ENCODE results near the gene DLG2. TPM values are rescaled to one million over a fixed set of nuclear protein-coding genes. Genes with fewer than 3 reads are reported as not detected.

Gene DLG2
- total and polyA plus RNA-seq, 9 of the 15 experiments (the other 6 are each of a cell fraction or from before 2014, with no cell fraction given) = 0.52 to 1.6 (median 0.95) TPM

DNA sequence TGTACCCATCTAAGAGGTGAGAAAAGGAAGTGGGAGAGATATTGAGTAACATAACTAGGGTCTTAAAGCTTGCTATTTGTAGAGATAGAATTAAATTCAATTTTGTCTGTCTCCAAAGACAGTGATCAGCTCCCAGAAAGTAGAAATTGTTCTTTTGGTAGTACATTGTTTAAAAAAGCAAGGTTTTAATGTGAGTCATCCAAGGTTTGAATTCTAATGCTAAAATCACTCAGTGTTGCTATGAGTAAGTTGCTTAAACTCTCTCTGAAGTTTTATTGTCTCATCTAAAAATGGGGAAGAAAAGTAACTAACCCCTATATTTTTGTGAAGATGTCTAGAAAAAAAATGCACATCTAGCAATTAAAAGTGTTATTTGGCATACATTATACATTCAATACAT is 1336.5 kb downstream of the DLG2 start:
- no peaks in the 10 kb centered on the region for H3K4me1 ChIP-seq (replicated peaks in 1 of 2; ENCODE audit: control insufficient read depth in 2 of 2, insufficient read depth in 2 of 2, low read length in 2 of 2)
- intact Hi-C loops (cut with micrococcal nuclease) (no loop called here), in situ Hi-C loops (cut with MboI) (no loop called here)
- TF ChIP-seq CHD1 (IDR thresholded peaks at IDR 0.05; ENCODE audit: low read length) (no peak), TAF9B (IDR thresholded peaks at IDR 0.05; ENCODE audit: partially characterized antibody) (no peak), ZNF707 (CRISPR knock-in tag; conservative IDR thresholded peaks at IDR 0.05) (no peak), PHF21A (IDR thresholded peaks at IDR 0.05; ENCODE audit: borderline replicate concordance, low read depth) (no peak), TBP (optimal IDR thresholded peaks at IDR 0.05; ENCODE audit: low read depth, low read length) (no peak)
- TF ChIP-seq, protein P1, sequence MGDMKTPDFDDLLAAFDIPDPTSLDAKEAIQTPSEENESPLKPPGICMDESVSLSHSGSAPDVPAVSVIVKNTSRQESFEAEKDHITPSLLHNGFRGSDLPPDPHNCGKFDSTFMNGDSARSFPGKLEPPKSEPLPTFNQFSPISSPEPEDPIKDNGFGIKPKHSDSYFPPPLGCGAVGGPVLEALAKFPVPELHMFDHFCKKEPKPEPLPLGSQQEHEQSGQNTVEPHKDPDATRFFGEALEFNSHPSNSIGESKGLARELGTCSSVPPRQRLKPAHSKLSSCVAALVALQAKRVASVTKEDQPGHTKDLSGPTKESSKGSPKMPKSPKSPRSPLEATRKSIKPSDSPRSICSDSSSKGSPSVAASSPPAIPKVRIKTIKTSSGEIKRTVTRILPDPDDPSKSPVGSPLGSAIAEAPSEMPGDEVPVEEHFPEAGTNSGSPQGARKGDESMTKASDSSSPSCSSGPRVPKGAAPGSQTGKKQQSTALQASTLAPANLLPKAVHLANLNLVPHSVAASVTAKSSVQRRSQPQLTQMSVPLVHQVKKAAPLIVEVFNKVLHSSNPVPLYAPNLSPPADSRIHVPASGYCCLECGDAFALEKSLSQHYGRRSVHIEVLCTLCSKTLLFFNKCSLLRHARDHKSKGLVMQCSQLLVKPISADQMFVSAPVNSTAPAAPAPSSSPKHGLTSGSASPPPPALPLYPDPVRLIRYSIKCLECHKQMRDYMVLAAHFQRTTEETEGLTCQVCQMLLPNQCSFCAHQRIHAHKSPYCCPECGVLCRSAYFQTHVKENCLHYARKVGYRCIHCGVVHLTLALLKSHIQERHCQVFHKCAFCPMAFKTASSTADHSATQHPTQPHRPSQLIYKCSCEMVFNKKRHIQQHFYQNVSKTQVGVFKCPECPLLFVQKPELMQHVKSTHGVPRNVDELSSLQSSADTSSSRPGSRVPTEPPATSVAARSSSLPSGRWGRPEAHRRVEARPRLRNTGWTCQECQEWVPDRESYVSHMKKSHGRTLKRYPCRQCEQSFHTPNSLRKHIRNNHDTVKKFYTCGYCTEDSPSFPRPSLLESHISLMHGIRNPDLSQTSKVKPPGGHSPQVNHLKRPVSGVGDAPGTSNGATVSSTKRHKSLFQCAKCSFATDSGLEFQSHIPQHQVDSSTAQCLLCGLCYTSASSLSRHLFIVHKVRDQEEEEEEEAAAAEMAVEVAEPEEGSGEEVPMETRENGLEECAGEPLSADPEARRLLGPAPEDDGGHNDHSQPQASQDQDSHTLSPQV (IDR thresholded peaks at IDR 0.05) = no peak
- TF ChIP-seq, protein P2, sequence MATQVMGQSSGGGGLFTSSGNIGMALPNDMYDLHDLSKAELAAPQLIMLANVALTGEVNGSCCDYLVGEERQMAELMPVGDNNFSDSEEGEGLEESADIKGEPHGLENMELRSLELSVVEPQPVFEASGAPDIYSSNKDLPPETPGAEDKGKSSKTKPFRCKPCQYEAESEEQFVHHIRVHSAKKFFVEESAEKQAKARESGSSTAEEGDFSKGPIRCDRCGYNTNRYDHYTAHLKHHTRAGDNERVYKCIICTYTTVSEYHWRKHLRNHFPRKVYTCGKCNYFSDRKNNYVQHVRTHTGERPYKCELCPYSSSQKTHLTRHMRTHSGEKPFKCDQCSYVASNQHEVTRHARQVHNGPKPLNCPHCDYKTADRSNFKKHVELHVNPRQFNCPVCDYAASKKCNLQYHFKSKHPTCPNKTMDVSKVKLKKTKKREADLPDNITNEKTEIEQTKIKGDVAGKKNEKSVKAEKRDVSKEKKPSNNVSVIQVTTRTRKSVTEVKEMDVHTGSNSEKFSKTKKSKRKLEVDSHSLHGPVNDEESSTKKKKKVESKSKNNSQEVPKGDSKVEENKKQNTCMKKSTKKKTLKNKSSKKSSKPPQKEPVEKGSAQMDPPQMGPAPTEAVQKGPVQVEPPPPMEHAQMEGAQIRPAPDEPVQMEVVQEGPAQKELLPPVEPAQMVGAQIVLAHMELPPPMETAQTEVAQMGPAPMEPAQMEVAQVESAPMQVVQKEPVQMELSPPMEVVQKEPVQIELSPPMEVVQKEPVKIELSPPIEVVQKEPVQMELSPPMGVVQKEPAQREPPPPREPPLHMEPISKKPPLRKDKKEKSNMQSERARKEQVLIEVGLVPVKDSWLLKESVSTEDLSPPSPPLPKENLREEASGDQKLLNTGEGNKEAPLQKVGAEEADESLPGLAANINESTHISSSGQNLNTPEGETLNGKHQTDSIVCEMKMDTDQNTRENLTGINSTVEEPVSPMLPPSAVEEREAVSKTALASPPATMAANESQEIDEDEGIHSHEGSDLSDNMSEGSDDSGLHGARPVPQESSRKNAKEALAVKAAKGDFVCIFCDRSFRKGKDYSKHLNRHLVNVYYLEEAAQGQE (IDR thresholded peaks at IDR 0.05; ENCODE audit: borderline replicate concordance) = no peak
- TF ChIP-seq, protein P2 (CRISPR knock-in tag; IDR thresholded peaks at IDR 0.05; ENCODE audit: low read depth) = no peak
- H3K4me2 ChIP-seq (ENCODE audit: insufficient read depth, low read length) = no peak overlapping the region
- no peak for ATAC-seq
- H3K27ac ChIP-seq (ENCODE audit: extremely low read depth, low read depth, low read length) = no peak overlapping the region
- ChIA-PET POLR2A (no interaction called here), CTCF (ENCODE audit: low intra/inter-chr PET ratio) (no interaction called here)
- no peak overlapping the region for H3K4me3 ChIP-seq
- H2AFZ ChIP-seq (ENCODE audit: low read depth, low read length) = no peak overlapping the region
- H4K20me1 ChIP-seq (replicated peaks; ENCODE audit: control insufficient read depth, insufficient read depth, low read length) = no peaks in the 10 kb centered on the region
- no peak for DNase-seq (ENCODE audit: extremely low read depth in 1 of 4, low spot score in 3 of 4)
- H3K9me1 ChIP-seq (ENCODE audit: control insufficient read depth, insufficient read depth, low read length) = no peaks in the 10 kb centered on the region
- no peaks in the 10 kb centered on the region for H3K36me3 ChIP-seq (ENCODE audit: control insufficient read depth, insufficient read depth, low read length)
- no TSS peak for BruUV-seq (replicated peaks)
- no peaks in the 10 kb centered on the region for H3K79me2 ChIP-seq (ENCODE audit: control insufficient read depth, insufficient read depth, low read length)
- FAIRE-seq = no peak
- no peaks in the 10 kb centered on the region for H3K27me3 ChIP-seq (ENCODE audit: control insufficient read depth in 2 of 2, insufficient read depth in 2 of 2, low read length in 2 of 2)
- H3K9me3 ChIP-seq (replicated peaks; ENCODE audit: control insufficient read depth, insufficient read depth, low read depth, low read length) = no peaks in the 10 kb centered on the region
- H3K9ac ChIP-seq (ENCODE audit: insufficient read depth in 1 of 2, low read depth in 2 of 2, low read length in 2 of 2) = no peak overlapping the region

Measured in K562 (cell line).